ENCODE measurements around the gene SLC2A6. TPM values are rescaled to one million over a fixed set of nuclear protein-coding genes. Genes with fewer than 3 reads are reported as not detected.

SLC2A6 gene
- total RNA-seq, 6 donors from 2014 or later, result 5.2 to 17.2 (median 7.5) TPM

GRCh38 chr9:133509179-133510083 is 30.5 kb upstream of the SLC2A6 start:
- Histone ChIP-seq H3K36me3 (no peaks in the 10 kb centered on the region), H3K9me3 (no peaks in the 10 kb centered on the region), H3K4me1 (peaks cover 15 to 37% (median 18%) of the 10 kb centered on the region in 4 donors), H3K4me3 (peak overlapping the region in 1 of 4 donors; percentile 1), H3K27me3 (no peaks in the 10 kb centered on the region), H3K27ac (peak overlapping the region in 1 of 4 donors; percentile 51)
- ATAC-seq (ENCODE audit: low FRiP score in 2 of 2) (peak in 1 of 2 donors; percentile 12), DNase-seq (peak; percentile 33 to 79)
- WGBS, 2 donors, result 5 to 8% methylated on average over 7 to 26 of the region's 26 CpGs
- TF ChIP-seq POLR2A (IDR thresholded peaks at IDR 0.05) (no peak), EP300 (IDR thresholded peaks at IDR 0.05) (no peak), POLR2AphosphoS5 (IDR thresholded peaks at IDR 0.05) (no peak), CTCF (IDR thresholded peaks at IDR 0.05) (no peak)

- no peak for TF ChIP-seq POLR2AphosphoS5 (IDR thresholded peaks at IDR 0.05)
- no peak for TF ChIP-seq CTCF (IDR thresholded peaks at IDR 0.05)
- no peak for TF ChIP-seq EP300 (IDR thresholded peaks at IDR 0.05)
- TF ChIP-seq POLR2A (IDR thresholded peaks at IDR 0.05), result no peak
- Histone ChIP-seq H3K27me3 (no peaks in the 10 kb centered on the region), H3K4me1 (peaks cover 13 to 33% (median 14%) of the 10 kb centered on the region in 4 donors), H3K4me3 (no peak overlapping the region), H3K36me3 (no peaks in the 10 kb centered on the region), H3K27ac (no peak overlapping the region), H3K9me3 (no peaks in the 10 kb centered on the region)
- 94% methylated on average over 8 of the region's 8 CpGs; no CpG with 5 or more reads in 1 of the 2 donors for WGBS, 2 donors
- DNase-seq (no peak), ATAC-seq (ENCODE audit: low FRiP score in 2 of 2) (no peak)
Observed at GRCh38 chr9:133508046-133508445, 29.1 kb upstream of the SLC2A6 start.

- no peak for TF ChIP-seq POLR2AphosphoS5 (IDR thresholded peaks at IDR 0.05)
- no peak for TF ChIP-seq POLR2A (IDR thresholded peaks at IDR 0.05)
- TF ChIP-seq EP300 (IDR thresholded peaks at IDR 0.05), result no peak
- no peak for TF ChIP-seq CTCF (IDR thresholded peaks at IDR 0.05)
- peak overlapping the region in 2 of 4 donors; percentile 10 to 75 for H3K27ac ChIP-seq
- H3K27me3 ChIP-seq, result no peaks in the 10 kb centered on the region
- H3K4me3 ChIP-seq, result no peak overlapping the region
- ATAC-seq (ENCODE audit: low FRiP score in 2 of 2) (no peak), DNase-seq (no peak)
- H3K4me1 ChIP-seq, result peaks cover 13 to 33% (median 14%) of the 10 kb centered on the region in 4 donors
- H3K36me3 ChIP-seq, result no peaks in the 10 kb centered on the region
- peaks cover 1 to 4% (median 2%) of the 10 kb centered on the region in 4 donors for H3K9me3 ChIP-seq
- 94 to 95% methylated on average over 24 of the region's 24 CpGs for WGBS, 2 donors
Observed at GRCh38 chr9:133507246-133507965, 28.5 kb upstream of the SLC2A6 start.

GRCh38 chr9:133506653-133507038 is 27.7 kb upstream of the SLC2A6 start:
- H3K4me1 ChIP-seq, result peaks cover 13 to 33% (median 14%) of the 10 kb centered on the region in 4 donors
- H3K27ac ChIP-seq, result peak overlapping the region in 3 of 4 donors; percentile 42 to 75 (median 67)
- ATAC-seq (ENCODE audit: low FRiP score in 2 of 2) (peak; percentile 62 to 78), DNase-seq (peak; percentile 48 to 89)
- no peaks in the 10 kb centered on the region for H3K36me3 ChIP-seq
- no peaks in the 10 kb centered on the region for H3K27me3 ChIP-seq
- WGBS, 2 donors, result 56 to 74% methylated on average over 7 to 18 of the region's 18 CpGs
- no peak overlapping the region for H3K4me3 ChIP-seq
- TF ChIP-seq EP300 (IDR thresholded peaks at IDR 0.05), result no peak
- peak; percentile 31 to 41 for TF ChIP-seq POLR2AphosphoS5 (IDR thresholded peaks at IDR 0.05)
- peaks cover 5 to 11% (median 9%) of the 10 kb centered on the region in 4 donors for H3K9me3 ChIP-seq
